HG02885 (cell line): Measurements from ENCODE around the gene CTNNA2.

Experiments
- ATAC-seq: cut with Tn5 transposase; IDR thresholded peaks from one replicate; pipeline ENCODE4 v1.9.1; 2021; ENCODE audit warnings: mild to moderate bottlenecking; ENCODE audit not compliant: unreplicated experiment, poor library complexity

Gene CTNNA2

DNA sequence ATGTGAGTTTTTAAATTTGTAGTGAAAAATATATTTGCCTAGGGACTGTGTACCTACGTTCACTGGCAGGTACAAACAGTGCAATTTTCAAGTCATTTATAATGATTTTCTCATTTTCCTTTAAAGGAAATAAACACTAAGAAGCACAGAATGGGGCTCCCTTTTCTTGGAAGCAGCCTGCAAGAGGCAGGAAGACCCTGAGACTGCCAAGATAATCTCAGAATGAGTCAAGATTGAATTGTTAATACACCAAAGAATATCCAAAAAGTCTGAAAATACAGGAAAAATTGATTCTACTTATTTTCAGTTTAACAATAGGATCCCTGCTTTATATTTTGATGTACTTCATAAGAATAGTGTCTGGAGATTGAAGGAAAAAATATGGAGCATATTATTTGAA, 331.2 kb downstream of the CTNNA2 start:
- ATAC-seq: no peak

DNA sequence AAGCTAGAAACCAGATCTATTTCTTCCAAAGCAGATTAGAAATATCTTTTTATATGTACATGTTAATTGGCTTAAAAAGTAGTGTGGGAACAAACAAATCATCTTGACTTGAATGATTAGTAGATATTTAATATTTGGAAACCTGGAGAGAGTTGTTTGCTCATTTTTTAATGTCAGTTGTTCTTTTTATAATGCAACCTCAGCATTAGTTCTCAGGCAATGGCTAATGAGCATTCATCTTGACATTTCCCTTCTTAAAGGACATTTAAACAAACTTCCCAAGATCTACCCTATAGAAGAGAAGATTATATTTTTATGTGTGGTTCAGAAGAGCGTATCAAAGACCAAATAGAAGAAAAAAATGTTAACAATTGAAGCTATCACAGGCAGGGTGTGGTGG, 334.0 kb downstream of the CTNNA2 start:
- ATAC-seq: no peak

- no peak for ATAC-seq
Observed at GRCh38 chr2:79849241-79849640, 336.4 kb downstream of the CTNNA2 start.

DNA sequence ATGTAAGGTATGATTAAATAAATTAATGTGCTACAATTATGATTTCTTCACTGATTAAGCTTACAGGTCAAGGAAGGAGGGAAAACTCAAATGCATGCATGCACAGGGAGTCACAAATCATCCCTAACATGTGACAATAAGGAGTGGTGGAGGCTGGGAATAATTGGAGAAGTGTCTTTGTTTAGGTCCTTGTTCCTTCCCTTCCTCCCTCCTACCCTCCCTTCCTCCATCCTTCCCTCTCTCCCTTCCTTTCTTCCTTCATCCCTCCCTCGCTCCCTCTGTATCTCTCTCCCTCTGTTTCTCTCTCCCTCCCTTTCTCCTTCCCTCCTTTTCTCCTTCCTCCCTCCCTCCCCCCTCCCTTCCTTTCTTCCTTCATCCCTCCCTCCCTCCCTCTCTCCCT, 337.1 kb downstream of the CTNNA2 start:
- ATAC-seq: no peak

DNA sequence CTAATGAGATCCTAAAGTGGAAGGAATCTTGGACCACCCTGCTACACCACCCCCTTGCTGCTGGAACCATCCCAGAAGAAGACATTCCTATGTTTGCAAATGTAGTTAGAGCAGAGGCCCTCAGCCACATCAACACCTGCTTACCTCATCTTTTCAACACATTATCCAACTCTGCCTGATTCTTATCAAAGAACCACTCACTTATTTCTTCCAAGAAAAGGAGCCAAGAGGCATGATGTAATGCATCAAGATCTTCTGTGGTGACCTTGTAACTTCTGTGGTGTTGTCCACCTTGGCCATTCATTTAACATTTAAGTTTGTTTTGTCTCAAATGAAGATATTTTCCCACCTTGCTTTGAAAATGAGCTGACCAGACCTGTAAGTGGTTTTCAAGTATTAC, 338.1 kb downstream of the CTNNA2 start:
- ATAC-seq: no peak

DNA sequence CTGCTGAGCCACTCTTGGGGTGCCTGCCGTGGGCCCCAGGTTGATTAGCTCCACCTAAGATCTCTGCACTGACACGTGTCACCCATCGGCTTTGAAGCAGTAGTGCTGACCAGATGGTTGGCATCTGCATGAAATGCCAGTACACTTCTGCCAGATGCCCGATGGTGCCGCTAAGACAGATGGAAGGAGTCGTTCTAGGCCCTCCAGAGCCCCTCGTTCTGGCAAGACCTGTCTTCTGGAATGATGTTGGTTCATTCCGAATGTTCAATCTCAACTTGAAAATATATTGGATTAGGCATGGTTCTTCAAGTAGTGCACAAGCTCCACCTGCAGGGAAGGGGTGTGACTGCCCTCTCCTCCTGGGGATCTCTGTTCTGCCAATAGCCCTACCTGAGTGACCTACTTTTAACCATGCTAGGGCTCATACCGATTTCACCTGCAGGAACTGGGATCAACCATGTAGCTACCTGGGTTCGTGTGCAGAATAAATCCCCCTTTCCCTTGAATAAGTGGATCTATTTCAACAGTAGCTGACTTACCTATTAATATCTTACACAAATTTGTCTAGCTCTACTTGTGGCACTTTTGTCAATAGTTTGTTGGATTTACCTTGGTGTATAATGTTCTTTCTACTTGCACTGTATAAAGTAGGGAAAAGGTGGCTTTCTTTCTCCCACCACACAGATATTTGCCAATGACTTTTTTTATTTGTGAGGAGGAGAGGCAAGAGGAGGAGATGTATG, 342.6 kb downstream of the CTNNA2 start:
- no peak for ATAC-seq

GRCh38 chr2:79857888-79858287, 345.0 kb downstream of the CTNNA2 start:
- ATAC-seq: no peak

- no peak for ATAC-seq
Observed at GRCh38 chr2:79860228-79861058, 347.6 kb downstream of the CTNNA2 start.

- ATAC-seq: no peak
Observed at GRCh38 chr2:79861059-79861374, 348.2 kb downstream of the CTNNA2 start.

GRCh38 chr2:79862756-79863155, 349.9 kb downstream of the CTNNA2 start:
- ATAC-seq: no peak

- ATAC-seq: no peak
Observed at GRCh38 chr2:79872656-79873055, 359.8 kb downstream of the CTNNA2 start.

- no peak for ATAC-seq
Observed at GRCh38 chr2:79874015-79874414, 361.2 kb downstream of the CTNNA2 start.

- ATAC-seq: no peak
Observed at GRCh38 chr2:79876430-79876829, 363.6 kb downstream of the CTNNA2 start.

GRCh38 chr2:79882548-79882947, 369.7 kb downstream of the CTNNA2 start:
- no peak for ATAC-seq

- peak; percentile 89 for ATAC-seq
Observed at GRCh38 chr2:79887747-79888374, 375.0 kb downstream of the CTNNA2 start.

DNA sequence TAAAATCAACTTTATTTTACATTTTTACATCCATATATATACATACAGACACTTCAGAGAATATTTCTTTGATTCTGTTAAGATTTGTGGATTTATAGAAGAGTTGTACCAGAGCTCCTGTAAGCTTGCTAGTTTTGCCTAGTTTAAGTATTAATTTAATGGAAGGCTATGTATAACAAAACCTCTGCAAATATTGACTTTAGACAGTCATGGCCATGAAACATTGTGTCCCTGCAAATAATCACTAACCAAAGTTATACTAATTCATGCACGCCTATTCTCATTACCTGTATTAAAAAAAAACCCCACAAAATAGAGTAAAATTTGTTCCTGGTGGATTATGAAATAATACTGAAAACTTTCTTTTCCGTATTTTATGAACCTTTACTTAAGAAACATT, 379.3 kb downstream of the CTNNA2 start:
- no peak for ATAC-seq

- ATAC-seq: no peak
Observed at GRCh38 chr2:79899196-79899595, 386.3 kb downstream of the CTNNA2 start.

DNA sequence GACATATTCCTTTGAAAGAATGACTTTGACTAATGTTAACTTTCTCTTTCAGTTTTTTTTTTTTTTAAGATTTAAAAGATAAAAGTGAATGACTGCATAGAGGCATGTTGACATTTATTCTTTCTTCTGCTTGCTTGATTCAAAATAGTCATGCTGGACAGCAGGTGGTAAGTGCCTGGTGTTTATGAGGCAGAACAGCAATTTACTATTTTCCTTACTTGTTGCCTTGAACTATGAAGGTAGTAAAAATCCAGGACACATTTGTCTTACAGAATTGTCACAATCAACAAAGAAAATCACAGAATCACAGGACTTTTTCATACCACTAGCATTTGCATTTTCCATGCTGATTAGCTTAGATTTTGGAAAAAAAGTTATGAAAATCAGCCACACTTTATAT, 388.3 kb downstream of the CTNNA2 start:
- no peak for ATAC-seq

GRCh38 chr2:79903222-79904000, 390.6 kb downstream of the CTNNA2 start:
- no peak for ATAC-seq

GRCh38 chr2:79906139-79906890, 393.5 kb downstream of the CTNNA2 start:
- ATAC-seq: no peak
